Measurements from ENCODE around the gene CNIH2. TPM values are rescaled to one million over a fixed set of nuclear protein-coding genes. Genes with fewer than 3 reads are reported as not detected.

CNIH2 gene
- total and polyA plus RNA-seq, 2 of the 8 experiments (the other 6 are each of a cell fraction or from before 2014, with no cell fraction given) = 12.5 to 15.8 TPM

GRCh38 chr11:66251809-66252208 is 26.2 kb upstream of the CNIH2 start:
- Histone ChIP-seq H3K56ac (replicated peaks; ENCODE audit: insufficient read length, low read depth, low read length) (no peak overlapping the region), H3K79me1 (ENCODE audit: low read depth, low read length) (no peaks in the 10 kb centered on the region), H4K20me1 (replicated peaks in 1 of 2; ENCODE audit: control insufficient read depth in 1 of 2, insufficient read depth in 2 of 2, low read length in 2 of 2) (peaks cover 0 to 4% of the 10 kb centered on the region in 2 experiments), H2BK20ac (ENCODE audit: low read length) (no peak overlapping the region), H3K14ac (ENCODE audit: insufficient read length) (no peak overlapping the region), H3K27ac (ENCODE audit: low read depth, low read length) (no peak overlapping the region), H3K9ac (replicated peaks in 1 of 4; ENCODE audit: extremely low read depth in 1 of 4, low read depth in 3 of 4, low read length in 3 of 4) (no peak overlapping the region), H3K23me2 (ENCODE audit: low read depth, low read length) (peaks cover 2% of the 10 kb centered on the region), H3K4ac (replicated peaks; ENCODE audit: insufficient read length, low read depth, low read length) (no peak overlapping the region), H4K91ac (replicated peaks; ENCODE audit: insufficient read length, low read length) (no peak overlapping the region), H2AK5ac (ENCODE audit: low read depth, low read length) (no peak overlapping the region), H2AFZ (ENCODE audit: low read length) (no peak overlapping the region), H3K27me3 (replicated peaks in 1 of 4; ENCODE audit: control insufficient read depth in 3 of 4, extremely low read depth in 1 of 4, insufficient read depth in 3 of 4, low read length in 3 of 4) (peaks cover 0 to 3% (median 0%) of the 10 kb centered on the region in 4 experiments; a peak in 1 of 7 replicates), H3K4me1 (replicated peaks in 1 of 4; ENCODE audit: control insufficient read depth in 3 of 4, insufficient read depth in 4 of 4, low read length in 3 of 4) (peaks cover 0 to 3% (median 1%) of the 10 kb centered on the region in 4 experiments; a peak in 4 of 7 replicates), H3K4me3 (ENCODE audit: extremely low read depth in 1 of 4, insufficient read depth in 2 of 4, low read depth in 3 of 4, low read length in 4 of 4) (no peak overlapping the region), H3K36me3 (ENCODE audit: control insufficient read depth in 2 of 4, insufficient read depth in 4 of 4, low read length in 3 of 4) (no peaks in the 10 kb centered on the region), H3K18ac (ENCODE audit: extremely low read depth, low read length) (no peak overlapping the region), H3K9me3 (ENCODE audit: insufficient read depth in 2 of 2, low read depth in 1 of 2, low read length in 1 of 2) (no peaks in the 10 kb centered on the region), H2BK12ac (ENCODE audit: low read depth, low read length) (no peak overlapping the region), H3K4me2 (ENCODE audit: insufficient read depth in 1 of 2, low read depth in 2 of 2, low read length in 2 of 2) (no peak overlapping the region), H3K79me2 (ENCODE audit: control insufficient read depth in 1 of 2, insufficient read depth in 2 of 2, low read length in 2 of 2) (no peaks in the 10 kb centered on the region), H3K23ac (ENCODE audit: insufficient read length) (no peak overlapping the region), H2BK5ac (ENCODE audit: low read depth, low read length) (no peak overlapping the region), H2BK15ac (ENCODE audit: low read length) (no peak overlapping the region), H4K8ac (ENCODE audit: extremely low read depth, insufficient read depth, low read length) (no peak overlapping the region), H4K5ac (ENCODE audit: insufficient read length, low read depth, low read length) (no peak overlapping the region), H2BK120ac (replicated peaks; ENCODE audit: low read depth, low read length) (no peak overlapping the region)
- CTCF ChIA-PET (ENCODE audit: partially characterized antibody) = interaction anchor here (1.0 to 2.3 kb wide), 6 partner anchors 10 to 84 kb away, joined by 3 to 16 read pairs (median 6); partner anchors contain the start of gene RIN1
- 89% methylated on average over 7 of the region's 7 CpGs; no CpG with 5 or more reads in 1 of the 2 experiments for WGBS, 2 experiments (ENCODE audit: extremely low coverage in 1 of 2, insufficient coverage in 1 of 2, insufficient read length in 1 of 2, insufficient replicate concordance in 2 of 2, low coverage in 1 of 2, low lambda C conversion rate in 2 of 2, missing lambda C conversion rate in 1 of 2)
- POLR2A ChIA-PET (ENCODE audit: partially characterized antibody) = interaction anchor here (0.8 to 2.1 kb wide), 7 partner anchors 8 to 36 kb away, joined by 3 to 7 read pairs (median 3); partner anchors contain the start of gene RAB1B
- DNase-seq (ENCODE audit: low read depth in 1 of 2, low spot score in 2 of 2) = no peak
- FAIRE-seq = no peak
- TF ChIP-seq TAF7 (optimal IDR thresholded peaks at IDR 0.05; ENCODE audit: borderline replicate concordance, low read depth, low read length) (no peak), POLR2A (IDR thresholded peaks at IDR 0.05; ENCODE audit: control extremely low read depth in 1 of 2, low read depth in 2 of 2, low read length in 2 of 2) (no peak), BRCA1 (IDR thresholded peaks at IDR 0.05; ENCODE audit: low read depth, low read length) (no peak), SAP30 (IDR thresholded peaks at IDR 0.05; ENCODE audit: insufficient read depth, insufficient replicate concordance, low read length) (no peak), POU5F1 (IDR thresholded peaks at IDR 0.05; ENCODE audit: low read depth, low read length) (no peak), CBX5 (IDR thresholded peaks at IDR 0.05; ENCODE audit: low read depth, low read length) (no peak), YY1 (IDR thresholded peaks at IDR 0.05; ENCODE audit: low read depth, low read length) (no peak), KDM4A (IDR thresholded peaks at IDR 0.05; ENCODE audit: low read depth, low read length, severe bottlenecking) (no peak), TEAD4 (IDR thresholded peaks at IDR 0.05; ENCODE audit: low read depth, low read length) (no peak), SRF (IDR thresholded peaks at IDR 0.05; ENCODE audit: low read depth, low read length) (no peak), PHF8 (conservative IDR thresholded peaks at IDR 0.05; ENCODE audit: low read depth, low read length) (no peak), ATF3 (IDR thresholded peaks at IDR 0.05; ENCODE audit: insufficient read depth, low read depth, low read length) (no peak), FOSL1 (IDR thresholded peaks at IDR 0.05; ENCODE audit: insufficient read depth, low read depth, low read length) (no peak), KDM5A (IDR thresholded peaks at IDR 0.05; ENCODE audit: low read length) (no peak)

Measured in H1 (cell line).